Ishikawa (cell line): ENCODE measurements around the gene TRIM2.

Source experiments
- CEBPB ChIP-seq: IDR thresholded peaks from 2 replicates; pipeline ENCODE4 v1.6.1; 2012
- EGR1 ChIP-seq: IDR thresholded peaks from 2 replicates; pipeline ENCODE4 v1.6.1; 2012
- EP300 ChIP-seq: IDR thresholded peaks from 2 replicates; pipeline ENCODE4 v1.6.1; 2012; ENCODE audit warnings: borderline replicate concordance
- FOXM1 ChIP-seq: IDR thresholded peaks from 2 replicates; pipeline ENCODE4 v1.6.1; 2012; ENCODE audit warnings: low read depth, borderline replicate concordance
- MAX ChIP-seq: IDR thresholded peaks from 2 replicates; pipeline ENCODE4 v1.6.1; 2012
- NFIC ChIP-seq: IDR thresholded peaks from 2 replicates; pipeline ENCODE4 v1.6.1; 2012
- RAD21 ChIP-seq: IDR thresholded peaks from 2 replicates; pipeline ENCODE4 v1.6.1; 2012; ENCODE audit warnings: low read depth
- TAF1 ChIP-seq: IDR thresholded peaks from 2 replicates; pipeline ENCODE4 v1.6.1; 2012; ENCODE audit warnings: low read depth, mild to moderate bottlenecking
- TCF12 ChIP-seq: IDR thresholded peaks from 2 replicates; pipeline ENCODE4 v1.6.1; 2012; ENCODE audit warnings: low read depth
- TEAD4 ChIP-seq: IDR thresholded peaks from 2 replicates; pipeline ENCODE4 v1.6.1; 2012
- YY1 ChIP-seq: IDR thresholded peaks from 2 replicates; pipeline ENCODE4 v1.6.1; 2012; ENCODE audit warnings: low read depth
- ZBTB7A ChIP-seq: IDR thresholded peaks from 2 replicates; pipeline ENCODE4 v1.6.1; 2012; ENCODE audit warnings: low read depth
- TF ChIP-seq, protein P1 (sequence below): IDR thresholded peaks from 2 replicates; pipeline ENCODE4 v1.6.1; 2012; ENCODE audit warnings: low read depth, mild to moderate bottlenecking

- no peak for TF ChIP-seq ZBTB7A
- TF ChIP-seq NFIC, result no peak
- TF ChIP-seq EP300, result no peak
- TF ChIP-seq, protein P1, sequence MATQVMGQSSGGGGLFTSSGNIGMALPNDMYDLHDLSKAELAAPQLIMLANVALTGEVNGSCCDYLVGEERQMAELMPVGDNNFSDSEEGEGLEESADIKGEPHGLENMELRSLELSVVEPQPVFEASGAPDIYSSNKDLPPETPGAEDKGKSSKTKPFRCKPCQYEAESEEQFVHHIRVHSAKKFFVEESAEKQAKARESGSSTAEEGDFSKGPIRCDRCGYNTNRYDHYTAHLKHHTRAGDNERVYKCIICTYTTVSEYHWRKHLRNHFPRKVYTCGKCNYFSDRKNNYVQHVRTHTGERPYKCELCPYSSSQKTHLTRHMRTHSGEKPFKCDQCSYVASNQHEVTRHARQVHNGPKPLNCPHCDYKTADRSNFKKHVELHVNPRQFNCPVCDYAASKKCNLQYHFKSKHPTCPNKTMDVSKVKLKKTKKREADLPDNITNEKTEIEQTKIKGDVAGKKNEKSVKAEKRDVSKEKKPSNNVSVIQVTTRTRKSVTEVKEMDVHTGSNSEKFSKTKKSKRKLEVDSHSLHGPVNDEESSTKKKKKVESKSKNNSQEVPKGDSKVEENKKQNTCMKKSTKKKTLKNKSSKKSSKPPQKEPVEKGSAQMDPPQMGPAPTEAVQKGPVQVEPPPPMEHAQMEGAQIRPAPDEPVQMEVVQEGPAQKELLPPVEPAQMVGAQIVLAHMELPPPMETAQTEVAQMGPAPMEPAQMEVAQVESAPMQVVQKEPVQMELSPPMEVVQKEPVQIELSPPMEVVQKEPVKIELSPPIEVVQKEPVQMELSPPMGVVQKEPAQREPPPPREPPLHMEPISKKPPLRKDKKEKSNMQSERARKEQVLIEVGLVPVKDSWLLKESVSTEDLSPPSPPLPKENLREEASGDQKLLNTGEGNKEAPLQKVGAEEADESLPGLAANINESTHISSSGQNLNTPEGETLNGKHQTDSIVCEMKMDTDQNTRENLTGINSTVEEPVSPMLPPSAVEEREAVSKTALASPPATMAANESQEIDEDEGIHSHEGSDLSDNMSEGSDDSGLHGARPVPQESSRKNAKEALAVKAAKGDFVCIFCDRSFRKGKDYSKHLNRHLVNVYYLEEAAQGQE, result no peak
- TF ChIP-seq RAD21, result no peak
- TF ChIP-seq MAX, result no peak
- TF ChIP-seq TAF1, result no peak
- TF ChIP-seq FOXM1, result no peak
- no peak for TF ChIP-seq YY1
- TF ChIP-seq TCF12, result no peak
- TF ChIP-seq CEBPB, result no peak
- no peak for TF ChIP-seq EGR1
- no peak for TF ChIP-seq TEAD4
Measured at GRCh38 chr4:153258750-153259149, 54.5 kb downstream of the TRIM2 start.
